ENCODE measurements around the gene XRCC5. TPM values are rescaled to one million over a fixed set of nuclear protein-coding genes. Genes with fewer than 3 reads are reported as not detected.

XRCC5 gene
- total and polyA plus RNA-seq, 10 of the 15 experiments (the other 5 are each of a cell fraction or from before 2014, with no cell fraction given), result 259 to 815 (median 530) TPM

DNA sequence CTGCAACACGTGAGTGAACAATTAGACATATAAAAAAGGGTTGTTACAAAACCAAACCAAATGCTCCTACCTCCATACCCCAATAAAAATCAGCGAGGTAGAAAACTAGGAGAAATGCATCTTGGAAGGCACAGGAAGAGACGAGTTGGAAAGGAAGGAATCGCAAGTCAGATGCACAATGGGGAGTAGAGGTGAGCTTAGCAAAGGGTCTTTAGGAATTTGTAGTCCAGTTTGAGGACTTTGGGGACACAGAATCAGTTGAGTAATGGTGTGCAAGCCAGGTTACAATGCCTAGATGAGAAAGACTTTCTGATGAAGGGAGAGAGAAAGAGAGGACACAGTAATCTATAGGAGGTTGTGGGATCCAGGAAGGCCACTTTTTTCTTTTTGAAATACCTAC lies 35.7 kb downstream of the XRCC5 start:
- H4K20me1 ChIP-seq (ENCODE audit: control insufficient read depth, insufficient read depth), result no peaks in the 10 kb centered on the region
- ATAC-seq (no peak), DNase-seq (ENCODE audit: low read depth, low spot score) (no peak), FAIRE-seq (no peak)
- peaks cover 11% of the 10 kb centered on the region for H3K79me2 ChIP-seq (ENCODE audit: control insufficient read depth, insufficient read depth, low read length)
- H3K9ac ChIP-seq (ENCODE audit: control insufficient read depth, insufficient read depth, low read length), result no peak overlapping the region
- no peak overlapping the region for H3K4me3 ChIP-seq
- in situ Hi-C loops (cut with MboI), result no loop called here
- ChIA-PET POLR2A (no interaction called here), RAD21 (ENCODE audit: unreplicated experiment) (interaction anchor here (0.7 kb wide), 1 partner anchor 30 kb away, joined by 3 read pairs; no protein-coding TSS in a partner anchor), CTCF (interaction anchor here (0.8 to 1.0 kb wide), 3 partner anchors 8 to 34 kb away, joined by 3 to 6 read pairs (median 4); no protein-coding TSS in a partner anchor), SMC1A (ENCODE audit: uncharacterized antibody, unreplicated experiment) (interaction anchor here (0.6 to 1.7 kb wide), 8 partner anchors 10 to 100 kb away, joined by 3 to 8 read pairs (median 3); no protein-coding TSS in a partner anchor)
- no peaks in the 10 kb centered on the region for H3K27me3 ChIP-seq (replicated peaks in 1 of 2; ENCODE audit: control insufficient read depth in 2 of 2, insufficient read depth in 2 of 2, low read length in 1 of 2)
- H3K36me3 ChIP-seq (ENCODE audit: control insufficient read depth in 2 of 2, insufficient read depth in 2 of 2, low read length in 1 of 2), result peaks cover 20 to 33% of the 10 kb centered on the region in 2 experiments
- intact Hi-C loops (cut with micrococcal nuclease; ENCODE audit: unreplicated experiment), result no loop called here
- no peaks in the 10 kb centered on the region for H3K9me3 ChIP-seq (replicated peaks; ENCODE audit: control insufficient read depth, insufficient read depth, low read length)
- TF ChIP-seq POLR2A (IDR thresholded peaks at IDR 0.05; ENCODE audit: low read depth, low read length) (peak; percentile 28; the same call in 1 of the 2 replicates), EZH2 (IDR thresholded peaks at IDR 0.05; ENCODE audit: borderline replicate concordance, control insufficient read depth, low read depth, low read length) (no peak)
- no peak overlapping the region for H3K27ac ChIP-seq (ENCODE audit: control insufficient read depth, insufficient read depth)
- H3K4me2 ChIP-seq (ENCODE audit: control insufficient read depth, insufficient read depth), result no peak overlapping the region
- H2AFZ ChIP-seq (ENCODE audit: control insufficient read depth, low read depth, low read length), result no peak overlapping the region
- H3K4me1 ChIP-seq (ENCODE audit: control insufficient read depth, insufficient read depth, low read length), result peaks cover 17% of the 10 kb centered on the region
- 99% methylated on average over 4 of the region's 4 CpGs for WGBS (ENCODE audit: insufficient coverage, insufficient replicate concordance, low lambda C conversion rate, missing lambda C conversion rate)
- TSS peak; percentile 6 for BruUV-seq (replicated peaks)

DNA sequence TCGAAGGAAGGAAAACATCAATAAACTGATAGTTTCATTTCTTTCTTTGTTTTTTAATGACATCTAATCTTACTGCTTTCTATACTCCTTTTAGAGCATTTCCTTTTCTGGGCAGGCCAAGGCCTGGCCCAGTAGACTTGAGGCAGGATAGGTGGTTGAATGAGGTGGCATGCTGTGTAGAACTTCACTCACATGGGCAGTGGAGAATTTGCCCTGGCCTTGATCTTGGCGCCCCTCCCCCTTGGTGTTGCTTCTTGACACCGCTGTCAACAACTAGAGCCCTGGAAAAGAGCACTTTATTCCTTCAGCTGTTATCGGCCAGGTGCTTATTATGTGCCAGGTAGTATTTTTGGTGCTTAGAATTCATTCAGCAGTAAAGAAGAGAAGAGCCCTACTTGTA lies 37.4 kb downstream of the XRCC5 start:
- peaks cover 13% of the 10 kb centered on the region for H3K79me2 ChIP-seq (ENCODE audit: control insufficient read depth, insufficient read depth, low read length)

More for the DNA sequence above, 37.4 kb downstream of the XRCC5 start:
- no peaks in the 10 kb centered on the region for H3K27me3 ChIP-seq (replicated peaks in 1 of 2; ENCODE audit: control insufficient read depth in 2 of 2, insufficient read depth in 2 of 2, low read length in 1 of 2)
- no peak for FAIRE-seq
- intact Hi-C loops (cut with micrococcal nuclease; ENCODE audit: unreplicated experiment), result no loop called here
- TF ChIP-seq ZNF592 (IDR thresholded peaks at IDR 0.05), result no peak
- no peak for TF ChIP-seq ZNF622 (IDR thresholded peaks at IDR 0.05)
- no peak for TF ChIP-seq ZBED1 (IDR thresholded peaks at IDR 0.05; ENCODE audit: borderline replicate concordance)
- TF ChIP-seq FOXM1 (IDR thresholded peaks at IDR 0.05; ENCODE audit: low read depth, low read length), result no peak
- TF ChIP-seq USF2 (IDR thresholded peaks at IDR 0.05; ENCODE audit: borderline replicate concordance, low read depth, low read length), result no peak
- no peak for TF ChIP-seq CREB1 (IDR thresholded peaks at IDR 0.05; ENCODE audit: low read depth)
- TF ChIP-seq TARDBP (IDR thresholded peaks at IDR 0.05; ENCODE audit: borderline replicate concordance), result no peak
- TF ChIP-seq ZNF217 (IDR thresholded peaks at IDR 0.05), result no peak
- TF ChIP-seq STAT1 (conservative IDR thresholded peaks at IDR 0.05), result no peak
- TF ChIP-seq KLF5 (IDR thresholded peaks at IDR 0.05; ENCODE audit: partially characterized antibody), result no peak
- TF ChIP-seq ZNF274 (IDR thresholded peaks at IDR 0.05; ENCODE audit: insufficient read depth, insufficient read length), result no peak
- TF ChIP-seq HDAC6 (IDR thresholded peaks at IDR 0.05; ENCODE audit: unreplicated experiment), result no peak
- H3K9me3 ChIP-seq (replicated peaks; ENCODE audit: control insufficient read depth, insufficient read depth, low read length), result no peaks in the 10 kb centered on the region
- no peak overlapping the region for H3K4me3 ChIP-seq
- in situ Hi-C loops (cut with MboI), result no loop called here
- CTCF ChIA-PET, result no interaction called here
- H3K36me3 ChIP-seq (ENCODE audit: control insufficient read depth in 2 of 2, insufficient read depth in 2 of 2, low read length in 1 of 2), result peaks cover 17 to 49% of the 10 kb centered on the region in 2 experiments
- BruUV-seq (replicated peaks), result no TSS peak
- H3K4me2 ChIP-seq (ENCODE audit: control insufficient read depth, insufficient read depth), result no peak overlapping the region
- no peak overlapping the region for H3K27ac ChIP-seq (ENCODE audit: control insufficient read depth, insufficient read depth)
- H3K9ac ChIP-seq (ENCODE audit: control insufficient read depth, insufficient read depth, low read length), result no peak overlapping the region
- H4K20me1 ChIP-seq (ENCODE audit: control insufficient read depth, insufficient read depth), result no peaks in the 10 kb centered on the region
- RAD21 ChIA-PET (ENCODE audit: unreplicated experiment), result no interaction called here
- POLR2A ChIA-PET, result interaction anchor here (0.9 kb wide), 1 partner anchor 13 kb away, joined by 3 read pairs; no protein-coding TSS in a partner anchor
- H2AFZ ChIP-seq (ENCODE audit: control insufficient read depth, low read depth, low read length), result no peak overlapping the region
- H3K4me1 ChIP-seq (ENCODE audit: control insufficient read depth, insufficient read depth, low read length), result peaks cover 15% of the 10 kb centered on the region
- ATAC-seq, result no peak
- WGBS (ENCODE audit: insufficient coverage, insufficient replicate concordance, low lambda C conversion rate, missing lambda C conversion rate), result 76% methylated on average over 4 of the region's 4 CpGs
- SMC1A ChIA-PET (ENCODE audit: uncharacterized antibody, unreplicated experiment), result interaction anchor here (1.7 kb wide), 1 partner anchor 8 kb away, joined by 8 read pairs; no protein-coding TSS in a partner anchor
- no peak for DNase-seq (ENCODE audit: low read depth, low spot score)

All from GM12878 (cell line).